COLO668 (cell line): Measurements from ENCODE around the gene THRB.

Source experiments
- DNase-seq: peaks from one replicate; lab custom pipeline; 2025; ENCODE audit not compliant: unreplicated experiment; lab: John Stamatoyannopoulos, UW

THRB gene

GRCh38 chr3:24355806-24356205 is 138.8 kb downstream of the THRB start:
- DNase-seq = no peak

DNA sequence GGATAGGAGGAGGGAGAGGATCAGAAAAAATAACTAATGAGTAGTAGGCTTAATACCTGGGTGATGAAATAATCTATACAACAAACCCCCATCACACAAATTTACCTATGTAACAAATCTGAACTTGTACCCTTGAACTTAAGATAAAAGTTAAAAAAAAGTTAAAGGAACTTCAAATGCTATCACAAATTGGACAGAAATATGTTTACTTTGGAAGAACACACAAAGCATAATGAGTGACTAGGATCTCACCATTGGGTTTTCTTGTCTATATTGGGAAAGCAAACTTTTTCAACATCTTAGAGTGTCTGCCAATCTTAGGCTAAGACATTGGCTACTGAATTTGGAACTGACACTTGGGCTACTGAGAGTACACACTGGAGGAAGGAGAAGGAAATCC is 140.4 kb downstream of the THRB start:
- no peak for DNase-seq

DNA sequence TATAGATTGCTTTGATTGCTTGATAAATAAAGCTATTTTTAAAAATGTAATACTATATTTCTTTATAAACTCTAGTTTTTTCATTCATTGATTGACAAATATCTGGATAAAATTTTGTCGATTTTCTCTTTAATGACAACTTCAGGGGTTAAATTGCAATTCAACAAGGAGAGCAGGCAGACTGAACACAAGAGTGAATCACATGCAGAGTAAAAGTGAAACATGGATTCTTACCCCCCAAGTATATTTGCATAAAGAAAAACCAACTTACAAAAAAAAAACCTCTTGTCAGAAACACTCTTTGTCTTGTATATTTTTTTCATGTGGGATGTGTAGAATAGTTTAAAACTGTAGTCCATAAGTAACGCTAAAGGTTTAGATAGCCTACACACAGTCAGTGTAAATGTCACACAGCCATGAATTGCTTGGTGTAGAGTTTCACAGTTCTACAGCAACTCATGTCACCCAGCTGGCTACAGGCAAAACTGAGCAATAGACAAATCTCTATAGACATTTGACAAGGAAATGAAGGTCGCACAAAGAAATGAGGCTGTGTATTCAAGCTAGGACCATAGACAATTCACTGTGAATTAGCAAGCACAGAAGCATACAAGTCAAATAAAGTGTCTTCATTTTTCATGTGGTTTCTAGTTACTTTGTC is 141.6 kb downstream of the THRB start:
- no peak for DNase-seq

DNA sequence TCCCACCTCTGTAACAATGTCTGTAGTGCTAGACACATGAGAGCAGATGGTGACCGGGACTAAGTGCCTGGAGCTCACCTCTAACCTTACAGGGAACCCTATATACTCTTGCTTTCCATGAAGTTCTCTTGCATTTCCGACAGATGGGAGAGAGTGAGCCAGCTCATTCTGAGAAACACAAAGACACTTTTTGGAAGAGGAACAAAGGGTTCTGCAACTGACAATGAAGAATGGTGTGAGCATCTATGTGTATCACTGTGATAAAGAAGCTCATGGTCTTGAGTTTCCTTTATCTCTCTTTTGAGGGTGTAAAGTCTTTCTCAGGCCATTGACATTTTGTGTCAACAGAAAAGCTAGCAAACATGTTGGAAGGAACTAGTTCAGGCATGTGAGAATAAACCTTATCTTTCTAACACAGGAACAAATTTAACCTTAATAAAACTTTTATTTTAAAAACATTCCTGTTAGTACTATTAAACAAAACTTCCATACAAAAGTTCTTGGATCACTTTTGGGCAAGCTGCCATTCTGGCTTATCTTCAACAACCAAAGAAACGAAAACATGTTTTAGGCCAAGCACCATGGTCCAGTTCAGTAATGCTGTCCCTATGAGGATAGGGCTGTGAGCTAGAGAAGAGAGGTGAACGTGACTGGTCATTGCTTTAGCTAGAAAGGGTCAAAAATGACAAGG is 142.7 kb downstream of the THRB start:
- DNase-seq = no peak

GRCh38 chr3:24349367-24350019 is 145.2 kb downstream of the THRB start:
- DNase-seq = no peak

DNA sequence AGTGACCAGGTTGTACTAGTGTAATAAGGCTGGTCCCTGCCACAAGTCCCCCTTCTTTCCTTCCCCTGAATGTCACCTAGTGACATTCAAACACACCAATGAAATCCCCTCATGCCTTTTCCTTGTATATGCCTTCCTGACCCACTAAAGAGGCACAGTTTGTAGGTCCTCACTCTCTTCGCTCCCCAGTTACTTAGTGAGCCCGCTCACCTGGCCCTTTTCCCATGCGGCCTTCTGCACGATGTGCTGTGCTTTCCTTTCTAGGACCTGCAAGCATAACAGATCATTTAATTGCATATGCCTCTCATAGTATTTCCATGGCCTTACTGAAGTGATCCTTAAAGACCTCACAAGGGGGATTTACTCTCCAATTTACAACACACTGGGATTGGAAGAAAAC is 146.3 kb downstream of the THRB start:
- DNase-seq = no peak

DNA sequence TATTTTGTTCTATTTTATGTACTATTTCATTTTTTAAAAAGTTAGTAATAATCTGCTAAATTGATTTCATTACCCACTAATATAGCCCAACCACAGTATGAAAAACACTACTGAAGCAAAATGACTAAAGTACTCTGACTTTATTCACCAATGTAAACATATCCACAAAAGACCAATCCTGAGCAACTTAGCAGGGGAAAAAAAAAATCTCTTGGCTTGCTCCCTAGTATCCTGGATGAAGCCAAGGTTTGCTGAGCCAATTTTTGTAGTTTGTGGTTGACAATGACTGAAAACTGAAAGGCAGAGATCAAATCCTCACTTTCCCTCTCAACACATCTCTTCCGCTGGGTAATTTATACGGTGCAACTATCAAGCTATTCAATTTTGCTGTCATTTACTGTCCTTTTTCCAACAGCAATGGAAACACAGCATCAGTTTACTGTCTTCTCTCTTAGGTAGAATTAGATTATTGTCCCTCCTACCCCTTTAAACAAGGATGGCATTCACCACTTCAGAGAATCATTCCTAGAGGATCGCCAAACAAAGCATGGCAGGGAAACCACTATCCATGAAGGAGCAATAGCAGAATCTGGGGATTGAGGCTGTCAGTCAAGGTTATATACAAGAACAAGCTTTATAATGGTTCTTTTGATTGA is 149.7 kb downstream of the THRB start:
- DNase-seq = no peak

DNA sequence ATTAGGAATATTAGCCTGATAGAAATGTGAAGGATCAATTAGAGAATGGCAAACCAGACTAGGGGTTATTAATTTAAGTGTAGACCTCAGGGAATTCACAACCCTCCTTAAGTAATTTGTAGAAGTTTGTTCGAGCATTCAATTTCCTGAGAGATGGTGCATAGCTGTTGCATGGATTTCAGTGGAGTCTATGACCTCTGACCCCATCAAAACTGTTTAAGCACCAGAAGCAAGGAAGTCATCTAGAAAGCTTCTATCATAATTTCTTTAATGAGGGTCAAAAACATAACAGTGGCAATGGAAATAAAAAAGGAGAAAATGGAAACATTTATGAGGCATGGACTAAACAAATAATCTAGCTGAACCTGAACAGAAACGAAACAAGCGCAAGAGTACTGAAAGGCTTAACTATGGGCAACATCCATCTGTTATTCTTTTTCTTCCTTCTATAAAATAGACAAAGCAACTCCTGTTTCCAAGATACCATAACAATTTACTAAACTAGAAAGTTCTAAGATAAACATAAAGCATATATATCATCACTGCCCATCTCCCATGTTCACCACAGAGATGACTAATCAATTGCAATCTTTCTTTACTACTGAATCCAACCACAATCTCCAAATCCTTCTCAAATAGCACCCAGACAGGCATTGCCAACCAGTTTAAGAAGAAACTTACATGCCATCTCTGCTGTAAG is 151.4 kb downstream of the THRB start:
- DNase-seq = no peak

- no peak for DNase-seq
Observed at GRCh38 chr3:24342275-24342674, 152.4 kb downstream of the THRB start.

DNA sequence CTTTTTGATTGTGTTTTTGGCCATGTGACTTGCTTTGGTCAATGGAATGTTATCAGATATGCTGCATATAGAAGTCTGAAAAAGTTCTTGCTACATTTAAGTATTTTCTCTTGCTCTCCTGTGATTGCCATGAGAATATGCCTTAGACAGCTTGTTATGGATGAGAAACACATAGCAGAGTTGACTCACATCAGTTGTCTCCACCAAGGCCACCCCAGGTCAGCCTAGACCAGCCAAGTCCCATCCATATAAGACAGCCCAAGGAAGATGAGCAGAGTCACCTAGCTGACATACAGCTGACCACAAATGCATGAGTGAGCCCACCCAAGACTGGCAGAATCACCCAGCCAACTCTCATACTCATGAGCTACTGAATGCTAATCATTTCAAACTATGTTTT is 153.0 kb downstream of the THRB start:
- no peak for DNase-seq

DNA sequence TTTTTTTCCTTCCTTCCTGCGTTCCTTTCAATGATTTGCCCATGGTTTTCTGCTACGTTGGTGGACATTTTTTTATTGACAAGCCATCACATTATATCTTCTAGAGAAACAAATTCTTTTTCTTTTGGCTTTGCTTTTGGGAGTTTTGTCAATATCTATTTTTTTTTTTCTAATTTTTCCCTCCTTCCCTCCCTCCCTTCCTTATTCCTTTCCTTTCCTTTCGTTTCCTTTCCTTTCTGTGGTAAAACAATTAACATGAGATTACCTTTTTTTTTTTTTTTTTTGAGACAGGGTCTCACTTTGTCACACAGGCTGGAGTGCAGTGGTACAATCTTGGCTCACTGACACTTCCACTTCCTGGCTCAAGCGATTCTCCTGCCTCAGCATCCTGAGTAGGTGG is 153.7 kb downstream of the THRB start:
- DNase-seq = no peak

DNA sequence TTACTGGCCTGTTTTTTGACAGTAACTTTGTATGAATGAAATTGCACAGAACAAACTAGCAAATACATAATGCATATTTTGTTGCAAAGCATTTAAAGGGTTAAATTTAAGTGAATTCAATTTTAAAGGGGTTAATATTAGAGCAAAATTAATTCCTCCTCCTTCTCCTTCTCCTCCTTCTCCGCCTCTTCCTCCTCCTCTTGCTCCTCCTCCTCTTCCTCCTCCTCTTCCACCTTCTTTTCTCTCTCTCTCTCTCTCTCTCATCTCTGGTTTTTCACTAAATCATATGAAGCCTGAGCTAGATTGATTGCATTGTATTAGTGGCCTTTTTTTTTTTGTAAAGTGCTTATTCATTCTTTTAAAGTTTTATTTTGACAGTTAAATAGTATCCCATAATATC is 154.5 kb downstream of the THRB start:
- no peak for DNase-seq

- DNase-seq = no peak
Observed at GRCh38 chr3:24339266-24339825, 155.3 kb downstream of the THRB start.

DNA sequence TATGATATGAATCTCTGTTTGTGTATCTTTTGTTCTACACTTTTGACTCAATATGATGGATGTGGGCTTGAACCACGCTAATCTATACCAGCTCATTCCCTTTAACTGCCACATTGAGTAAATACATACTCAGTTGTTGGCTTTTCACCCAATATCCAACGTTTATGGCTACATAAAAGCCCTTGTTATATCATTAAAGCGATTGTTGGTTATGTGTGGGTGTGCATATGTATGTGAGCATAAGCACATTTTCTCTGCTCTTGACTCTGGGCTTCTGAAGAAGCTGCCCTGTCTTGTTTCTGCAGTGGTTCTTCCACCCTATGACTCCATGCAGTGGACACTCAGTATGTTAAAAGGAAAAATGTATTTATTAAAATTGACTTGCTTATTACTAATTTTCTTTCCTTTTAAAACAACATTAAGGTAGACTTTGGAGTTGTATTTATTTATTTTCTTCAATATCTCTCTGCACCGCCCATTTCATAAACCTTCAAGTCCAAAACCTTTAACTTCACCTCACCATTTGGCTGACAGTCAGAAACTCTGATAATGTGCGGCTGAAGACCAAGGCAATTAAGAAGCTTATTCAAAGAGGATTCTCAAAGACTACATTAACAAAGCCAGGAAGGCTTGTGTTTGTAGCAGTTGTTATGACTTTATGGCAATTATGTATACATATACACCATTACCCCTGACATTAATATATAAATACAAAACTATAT is 156.1 kb downstream of the THRB start:
- DNase-seq = no peak

DNA sequence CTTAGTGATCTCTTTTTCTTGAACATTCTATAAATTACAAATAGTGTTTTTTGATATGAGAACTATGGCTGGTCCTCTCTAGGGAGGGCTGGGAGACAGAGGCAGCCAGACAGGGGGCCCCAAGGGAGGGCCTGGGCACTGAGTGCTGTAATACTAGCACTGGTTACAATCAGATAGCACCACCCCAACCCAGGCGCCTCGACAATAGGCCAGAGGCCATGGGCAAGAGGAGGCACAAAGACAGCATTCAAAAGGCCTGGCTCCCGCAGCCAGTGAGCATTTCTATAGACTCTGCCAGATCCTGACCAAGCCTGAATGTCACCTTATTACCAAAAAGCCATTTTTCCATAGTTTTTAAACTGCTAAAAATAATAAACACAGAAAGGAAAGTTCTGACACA is 158.5 kb downstream of the THRB start:
- DNase-seq = no peak

- DNase-seq = no peak
Observed at GRCh38 chr3:24332092-24332491, 162.6 kb downstream of the THRB start.

GRCh38 chr3:24323272-24323671 is 171.4 kb downstream of the THRB start:
- DNase-seq = no peak

DNA sequence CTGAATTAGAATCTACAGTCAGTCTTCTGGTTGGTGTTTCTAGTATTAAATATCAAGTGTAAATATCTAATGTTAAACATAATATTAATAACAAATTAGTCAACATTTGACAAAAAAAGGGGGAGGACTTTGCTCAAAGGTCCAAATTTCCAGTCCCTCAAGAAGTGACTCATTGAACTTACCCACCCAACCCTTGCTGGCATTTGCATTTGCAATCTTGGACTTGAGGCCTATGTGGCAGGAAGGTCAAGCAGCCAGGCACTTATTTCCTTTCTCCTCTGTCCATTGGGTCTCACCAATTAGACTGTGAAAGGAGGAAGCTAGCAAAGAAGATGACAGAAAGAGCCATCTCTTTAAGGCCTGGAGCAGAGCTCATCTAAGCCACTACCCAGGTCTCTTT is 174.0 kb downstream of the THRB start:
- no peak for DNase-seq

DNA sequence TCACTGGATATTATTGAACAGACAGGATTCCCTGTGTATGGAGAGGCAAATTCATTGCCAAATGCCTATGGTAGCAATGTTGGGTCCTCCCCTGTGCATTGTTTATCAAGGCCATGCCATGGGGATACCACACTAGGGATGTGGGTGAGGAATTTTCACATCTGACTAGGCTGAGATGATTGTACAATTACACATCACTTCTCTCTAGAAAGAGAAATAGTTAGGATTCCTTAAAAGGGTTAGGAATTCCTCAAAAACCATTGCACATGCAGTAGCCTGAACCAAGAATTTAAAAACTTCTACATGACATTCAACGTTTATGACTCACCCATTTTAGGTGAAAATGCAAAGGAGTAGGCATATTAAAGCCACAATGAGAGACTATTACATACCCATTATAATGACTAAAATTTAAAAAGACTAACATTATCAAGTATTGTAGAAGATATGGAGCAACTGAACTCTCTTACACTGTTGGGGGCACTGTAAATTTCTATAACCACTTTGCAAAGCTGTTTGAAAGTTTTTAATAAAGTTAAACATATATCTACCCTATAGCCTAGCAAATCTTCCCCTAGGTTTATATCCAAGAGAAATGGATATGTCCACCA is 175.9 kb downstream of the THRB start:
- no peak for DNase-seq

- DNase-seq = no peak
Observed at GRCh38 chr3:24316887-24317383, 177.7 kb downstream of the THRB start.
